Colonic mucosa (tissue), 4 donors: Measurements from ENCODE around the gene TIMM17A. TPM values are rescaled to one million over a fixed set of nuclear protein-coding genes. Genes with fewer than 3 reads are reported as not detected.

Source experiments
- DNase-seq: peaks from one replicate; pipeline ENCODE4 v3.0.0-alpha.2; 2020
- H3K27ac ChIP-seq: fragments of 200-600 bp; one replicate; pipeline ENCODE4 v1.8.0; 2021
- H3K27me3 ChIP-seq: fragments of 200-600 bp; one replicate; pipeline ENCODE4 v1.8.0; 2021
- H3K36me3 ChIP-seq: fragments of 200-600 bp; one replicate; pipeline ENCODE4 v1.8.0; 2021
- H3K4me1 ChIP-seq: fragments of 200-600 bp; one replicate; pipeline ENCODE4 v1.8.0; 2021; ENCODE audit warnings: mild to moderate bottlenecking
- H3K4me3 ChIP-seq: fragments of 200-600 bp; one replicate; pipeline ENCODE4 v1.8.0; 2021
- H3K9ac ChIP-seq, 2 donors: one replicate each; pipeline ENCODE4 v1.7.0; 2013; ENCODE audit warnings: control low read depth in 2 of 2, low read depth in 2 of 2, low read length in 2 of 2
- H3K9me3 ChIP-seq: fragments of 200-600 bp; one replicate; pipeline ENCODE4 v1.8.0; 2021
- intact Hi-C: fragments of 100-400 bp; cut with DNase I; formaldehyde crosslinking; loops from one replicate; pipeline ENCODE4 v1.14.1; 2022
- total RNA-seq, 2 donors: library from RNA; stranded (reverse); fragmentation: NEBNext Ultra II Directional in 1 of 2; extraction: Animal tissue kit (Norgen Biotek cat#: 25700) in 1 of 2; gene quantifications; one replicate each; pipeline ENCODE4 v1.2.1, GENCODE V29; 2021
- TF ChIP-seq, protein P1 (sequence below): fragments of 200-600 bp; IDR thresholded peaks from one replicate; pipeline ENCODE4 v1.8.0; 2022; ENCODE audit warnings: antibody characterized with exemption, mild to moderate bottlenecking
- donor health status: healthy.
- donor health status: DM: no; HTN: no; CAD: no.
- donor health status: DM: no; HTN: no; CAD: no.

Gene TIMM17A
- total RNA-seq, 2 donors from 2014 or later, result 63.4 to 84.7 TPM

DNA sequence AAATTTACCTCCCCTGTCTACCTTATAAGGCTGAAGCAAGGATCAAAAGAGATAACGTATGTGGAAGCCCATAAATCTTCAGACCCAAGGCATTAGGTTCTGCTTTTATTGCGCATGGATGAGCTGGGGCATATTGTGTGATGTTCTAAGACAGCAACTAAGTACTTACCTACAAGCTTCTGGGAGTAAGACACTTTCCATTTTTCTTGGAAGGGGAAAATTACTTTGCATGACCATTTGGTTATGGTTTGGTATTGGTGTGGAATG is 30.1 kb upstream of the TIMM17A start:
- H3K9ac ChIP-seq, result no peak overlapping the region
- no peaks in the 10 kb centered on the region for H3K9me3 ChIP-seq
- no peak overlapping the region for H3K4me3 ChIP-seq
- DNase-seq, result no peak
- no peak overlapping the region for H3K27ac ChIP-seq
- TF ChIP-seq, protein P1, sequence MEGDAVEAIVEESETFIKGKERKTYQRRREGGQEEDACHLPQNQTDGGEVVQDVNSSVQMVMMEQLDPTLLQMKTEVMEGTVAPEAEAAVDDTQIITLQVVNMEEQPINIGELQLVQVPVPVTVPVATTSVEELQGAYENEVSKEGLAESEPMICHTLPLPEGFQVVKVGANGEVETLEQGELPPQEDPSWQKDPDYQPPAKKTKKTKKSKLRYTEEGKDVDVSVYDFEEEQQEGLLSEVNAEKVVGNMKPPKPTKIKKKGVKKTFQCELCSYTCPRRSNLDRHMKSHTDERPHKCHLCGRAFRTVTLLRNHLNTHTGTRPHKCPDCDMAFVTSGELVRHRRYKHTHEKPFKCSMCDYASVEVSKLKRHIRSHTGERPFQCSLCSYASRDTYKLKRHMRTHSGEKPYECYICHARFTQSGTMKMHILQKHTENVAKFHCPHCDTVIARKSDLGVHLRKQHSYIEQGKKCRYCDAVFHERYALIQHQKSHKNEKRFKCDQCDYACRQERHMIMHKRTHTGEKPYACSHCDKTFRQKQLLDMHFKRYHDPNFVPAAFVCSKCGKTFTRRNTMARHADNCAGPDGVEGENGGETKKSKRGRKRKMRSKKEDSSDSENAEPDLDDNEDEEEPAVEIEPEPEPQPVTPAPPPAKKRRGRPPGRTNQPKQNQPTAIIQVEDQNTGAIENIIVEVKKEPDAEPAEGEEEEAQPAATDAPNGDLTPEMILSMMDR, result no peak
- no peaks in the 10 kb centered on the region for H3K27me3 ChIP-seq
- intact Hi-C loops, result no loop called here
- no peaks in the 10 kb centered on the region for H3K36me3 ChIP-seq
- no peaks in the 10 kb centered on the region for H3K4me1 ChIP-seq

DNA sequence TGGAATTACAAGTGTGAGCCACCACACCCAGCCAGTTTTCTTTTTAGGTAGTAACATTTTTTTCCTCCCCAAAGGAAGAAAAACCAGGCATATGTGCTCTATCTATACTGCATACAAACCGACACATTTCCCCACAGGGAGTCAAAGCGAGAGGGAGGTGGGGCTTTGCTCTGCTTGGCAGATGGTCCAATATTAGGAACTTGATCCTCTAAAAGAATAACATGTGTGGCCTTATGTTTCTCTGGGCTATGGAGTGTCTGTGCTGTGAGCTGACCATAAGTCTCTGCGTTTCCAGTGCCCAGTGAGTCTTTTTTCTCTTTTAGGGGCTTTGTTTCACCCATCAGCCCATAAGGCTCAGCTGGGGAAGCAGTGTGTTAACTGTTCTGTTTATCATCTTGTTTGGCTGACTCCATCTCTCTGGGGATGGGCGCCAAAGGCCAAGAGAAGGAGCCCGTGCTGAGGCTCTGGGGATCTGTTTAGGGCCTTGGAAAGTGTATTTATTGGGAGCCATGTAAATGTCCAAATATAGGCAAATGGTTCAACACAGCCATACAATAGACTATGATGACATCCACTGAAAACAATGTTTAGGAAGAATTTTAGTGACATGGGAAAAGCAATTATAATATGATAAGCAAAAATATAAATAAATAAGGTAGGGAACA is 29.2 kb upstream of the TIMM17A start:
- intact Hi-C loops, result no loop called here
- Histone ChIP-seq H3K27me3 (no peaks in the 10 kb centered on the region), H3K9ac (no peak overlapping the region), H3K9me3 (no peaks in the 10 kb centered on the region), H3K4me3 (no peak overlapping the region), H3K4me1 (no peaks in the 10 kb centered on the region), H3K36me3 (no peaks in the 10 kb centered on the region), H3K27ac (peak overlapping the region; percentile 17)
- no peak for DNase-seq
- TF ChIP-seq, protein P1, result no peak

DNA sequence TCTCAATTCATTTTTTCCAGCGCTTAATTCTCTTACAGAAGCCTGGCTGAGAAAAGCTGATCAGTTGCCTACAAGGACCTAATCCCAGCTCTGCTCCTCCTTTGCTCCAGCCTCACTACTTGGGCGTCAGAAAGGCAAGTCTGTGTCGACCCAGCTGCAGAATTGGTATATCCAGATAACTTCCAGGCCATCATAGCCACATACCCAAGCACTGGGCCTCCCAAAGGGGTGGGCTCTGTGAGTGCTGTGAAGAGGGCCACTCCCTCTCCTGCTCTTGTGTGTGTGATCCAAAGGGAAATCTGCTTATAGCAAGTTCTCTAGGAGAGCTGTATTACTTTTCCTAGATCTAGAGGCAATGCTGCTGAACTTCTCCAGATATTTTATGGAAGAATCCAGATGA is 27.0 kb upstream of the TIMM17A start:
- Histone ChIP-seq H3K27me3 (no peaks in the 10 kb centered on the region), H3K9ac (no peak overlapping the region), H3K4me3 (no peak overlapping the region), H3K27ac (no peak overlapping the region), H3K36me3 (no peaks in the 10 kb centered on the region), H3K9me3 (no peaks in the 10 kb centered on the region), H3K4me1 (no peaks in the 10 kb centered on the region)
- DNase-seq, result no peak
- TF ChIP-seq, protein P1, result no peak
- intact Hi-C loops, result no loop called here

DNA sequence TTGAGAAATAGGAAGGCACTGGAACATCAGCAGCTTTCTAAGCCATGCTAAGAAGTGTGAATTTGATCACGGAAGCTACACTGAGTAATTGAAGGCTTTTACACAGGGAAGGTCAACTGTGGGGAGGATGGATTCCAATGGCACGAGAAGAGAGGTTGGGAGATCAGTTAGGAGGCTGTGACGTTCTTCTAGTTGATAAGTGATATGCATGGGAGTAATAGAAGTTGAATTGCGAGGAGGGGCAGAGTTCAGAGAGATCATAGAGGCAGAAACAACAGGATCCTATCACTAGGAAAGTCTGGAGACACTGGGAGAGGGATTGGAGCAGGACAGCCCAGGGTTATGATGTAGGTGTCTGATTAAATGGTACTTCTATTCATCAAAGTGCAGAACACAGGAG is 25.2 kb upstream of the TIMM17A start:
- H3K27ac ChIP-seq, result no peak overlapping the region
- no peaks in the 10 kb centered on the region for H3K27me3 ChIP-seq
- TF ChIP-seq, protein P1, result no peak
- no peaks in the 10 kb centered on the region for H3K36me3 ChIP-seq
- no peak for DNase-seq
- H3K4me3 ChIP-seq, result no peak overlapping the region
- intact Hi-C loops, result no loop called here
- H3K4me1 ChIP-seq, result no peaks in the 10 kb centered on the region
- no peak overlapping the region for H3K9ac ChIP-seq
- no peaks in the 10 kb centered on the region for H3K9me3 ChIP-seq

DNA sequence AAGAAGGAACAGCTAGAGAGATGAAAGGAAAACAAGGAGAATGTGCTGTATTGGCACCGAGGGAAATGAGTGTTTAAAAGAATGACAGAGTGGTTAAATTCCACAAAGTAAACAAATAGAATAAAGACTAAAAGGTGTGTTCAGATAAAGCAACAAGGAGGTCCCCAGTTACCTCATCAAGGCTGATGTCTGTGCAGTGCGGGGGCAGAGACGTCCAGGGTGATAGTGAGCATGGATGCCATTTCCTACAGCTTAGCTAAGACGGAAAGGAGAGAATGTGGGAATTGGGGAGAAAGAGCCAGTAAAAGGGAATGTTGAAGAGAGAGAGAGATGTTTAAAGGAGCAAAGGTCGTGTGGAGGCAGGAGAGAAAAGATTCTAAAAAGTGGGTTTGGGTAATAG is 24.5 kb upstream of the TIMM17A start:
- no peak overlapping the region for H3K27ac ChIP-seq
- no peak for DNase-seq
- TF ChIP-seq, protein P1, result no peak
- no peaks in the 10 kb centered on the region for H3K27me3 ChIP-seq
- H3K9ac ChIP-seq, result no peak overlapping the region
- no peaks in the 10 kb centered on the region for H3K36me3 ChIP-seq
- intact Hi-C loops, result no loop called here
- H3K9me3 ChIP-seq, result no peaks in the 10 kb centered on the region
- no peaks in the 10 kb centered on the region for H3K4me1 ChIP-seq
- H3K4me3 ChIP-seq, result no peak overlapping the region
